H1 (cell line): ENCODE data around the gene TNFSF15. TPM values are rescaled to one million over a fixed set of nuclear protein-coding genes. Genes with fewer than 3 reads are reported as not detected.

ENCODE experiments used
- CTCF ChIA-PET: fragments of 300-600 bp; sonication (Branson Sonifier 250); formaldehyde crosslinking; loops from one replicate; lab custom pipeline; 2021; ENCODE audit not compliant: partially characterized antibody; lab: Charles Lee
- POLR2A ChIA-PET: fragments of 300-600 bp; sonication (Branson Sonifier 250); formaldehyde crosslinking; loops from one replicate; lab custom pipeline; 2021; ENCODE audit warnings: inconsistent platforms; ENCODE audit not compliant: partially characterized antibody; lab: Charles Lee
- DNase-seq, 2 experiments: peaks; one replicate each; pipeline versions ENCODE4 v3.0.0 to v3.0.0-alpha.2; 2010 to 2022; ENCODE audit warnings: low spot score in 2 of 2, low read depth in 1 of 2, mixed read lengths in 1 of 2
- FAIRE-seq: peaks from 2 replicates; lab custom pipeline; 2011; peaks lifted over from hg19 to GRCh38; lab: Jason Lieb, UNC
- H2AFZ ChIP-seq: 2 replicates; pipeline ENCODE4 v1.8.1; 2012; ENCODE audit warnings: low read length, inconsistent platforms
- H2AK5ac ChIP-seq: 2 replicates; pipeline ENCODE4 v1.6.1; 2013; ENCODE audit warnings: low read depth, low read length
- H2BK120ac ChIP-seq: replicated peaks from 2 replicates; pipeline ENCODE3; 2013; ENCODE audit warnings: low read depth, low read length, inconsistent platforms
- H2BK12ac ChIP-seq: 2 replicates; pipeline ENCODE4 v1.6.1; 2013; ENCODE audit warnings: low read depth, low read length
- H2BK15ac ChIP-seq: 2 replicates; pipeline ENCODE4 v1.6.1; 2013; ENCODE audit warnings: low read length
- H2BK20ac ChIP-seq: 2 replicates; pipeline ENCODE4 v1.6.1; 2013; ENCODE audit warnings: low read length
- H2BK5ac ChIP-seq: 2 replicates; pipeline ENCODE4 v1.6.1; 2013; ENCODE audit warnings: low read depth, low read length
- H3K14ac ChIP-seq: 2 replicates; pipeline ENCODE4 v1.6.1; 2013; ENCODE audit warnings: inconsistent platforms; ENCODE audit not compliant: insufficient read length
- H3K18ac ChIP-seq: 2 replicates; pipeline ENCODE4 v1.6.1; 2013; ENCODE audit warnings: low read length; ENCODE audit errors: extremely low read depth
- H3K23ac ChIP-seq: 2 replicates; pipeline ENCODE4 v1.6.1; 2013; ENCODE audit warnings: inconsistent platforms; ENCODE audit not compliant: insufficient read length
- H3K23me2 ChIP-seq: 2 replicates; pipeline ENCODE4 v1.6.1; 2013; ENCODE audit warnings: low read depth, low read length
- H3K27ac ChIP-seq: 2 replicates; pipeline ENCODE4 v1.6.1; 2011; ENCODE audit warnings: low read depth, low read length, inconsistent platforms
- H3K27me3 ChIP-seq, 4 experiments: replicated peaks in 1 of 4; 1 replicate in 1 of 4; 2 replicates in 3 of 4; pipeline versions ENCODE4 v1.6.1 to v1.8.1; 2011 to 2013; ENCODE audit warnings: low read length in 3 of 4, mild to moderate bottlenecking in 3 of 4, inconsistent platforms in 2 of 4, mixed read lengths in 2 of 4, moderate library complexity in 1 of 4; ENCODE audit not compliant: control insufficient read depth in 3 of 4, insufficient read depth in 3 of 4; ENCODE audit errors: extremely low read depth in 1 of 4
- H3K36me3 ChIP-seq, 4 experiments: 2 replicates each; pipeline versions ENCODE4 v1.6.1 to v1.8.1; 2011 to 2013; ENCODE audit warnings: mild to moderate bottlenecking in 4 of 4, low read length in 3 of 4, moderate library complexity in 2 of 4, control low read depth in 1 of 4, inconsistent platforms in 1 of 4; ENCODE audit not compliant: insufficient read depth in 4 of 4, control insufficient read depth in 2 of 4
- H3K4ac ChIP-seq: replicated peaks from 2 replicates; pipeline ENCODE3; 2013; ENCODE audit warnings: low read length, low read depth, mixed read lengths, inconsistent platforms; ENCODE audit not compliant: insufficient read length
- H3K4me1 ChIP-seq, 4 experiments: replicated peaks in 1 of 4; 1 replicate in 1 of 4; 2 replicates in 3 of 4; pipeline versions ENCODE4 v1.6.1 to v1.8.1; 2011 to 2013; ENCODE audit warnings: low read length in 3 of 4, inconsistent platforms in 2 of 4, mixed read lengths in 1 of 4; ENCODE audit not compliant: insufficient read depth in 4 of 4, control insufficient read depth in 3 of 4
- H3K4me2 ChIP-seq, 2 experiments: 2 replicates each; pipeline versions ENCODE4 v1.6.1 to v1.8.1; 2011 to 2013; ENCODE audit warnings: low read depth in 2 of 2, low read length in 2 of 2, control low read depth in 1 of 2, inconsistent platforms in 1 of 2, mild to moderate bottlenecking in 1 of 2; ENCODE audit not compliant: insufficient read depth in 1 of 2
- H3K4me3 ChIP-seq, 4 experiments: fragments of 200-600, 300-600 bp in 1 of 4; sonication (generic), shearing (Covaris generic), sonication (Bioruptor Twin) in 1 of 4; 2 replicates each; pipeline versions ENCODE4 v1.5.1 to v1.8.1; 2011 to 2016; ENCODE audit warnings: low read length in 4 of 4, low read depth in 3 of 4, control low read depth in 2 of 4, inconsistent platforms in 2 of 4, mild to moderate bottlenecking in 2 of 4, mixed read lengths in 1 of 4, moderate library complexity in 1 of 4; ENCODE audit not compliant: insufficient read depth in 2 of 4; ENCODE audit errors: extremely low read depth in 1 of 4
- H3K56ac ChIP-seq: replicated peaks from 2 replicates; pipeline ENCODE3; 2013; ENCODE audit warnings: low read depth, mild to moderate bottlenecking, mixed read lengths, low read length, inconsistent platforms; ENCODE audit not compliant: insufficient read length
- H3K79me1 ChIP-seq: 2 replicates; pipeline ENCODE4 v1.6.1; 2013; ENCODE audit warnings: low read depth, low read length, control low read depth
- H3K79me2 ChIP-seq, 2 experiments: 2 replicates each; pipeline versions ENCODE4 v1.6.1 to v1.8.1; 2012 to 2013; ENCODE audit warnings: low read length in 2 of 2, mild to moderate bottlenecking in 2 of 2, inconsistent platforms in 1 of 2; ENCODE audit not compliant: insufficient read depth in 2 of 2, control insufficient read depth in 1 of 2
- H3K9ac ChIP-seq, 4 experiments: replicated peaks in 1 of 4; 1 replicate in 1 of 4; 2 replicates in 3 of 4; pipeline versions ENCODE4 v1.6.1 to v1.8.1; 2011 to 2013; ENCODE audit warnings: low read depth in 3 of 4, low read length in 3 of 4, control low read depth in 2 of 4, mild to moderate bottlenecking in 2 of 4, moderate library complexity in 2 of 4, inconsistent platforms in 1 of 4; ENCODE audit errors: extremely low read depth in 1 of 4
- H3K9me3 ChIP-seq, 2 experiments: 2 replicates each; pipeline versions ENCODE4 v1.6.1 to v1.8.1; 2012 to 2013; ENCODE audit warnings: mild to moderate bottlenecking in 2 of 2, moderate library complexity in 2 of 2, control low read depth in 1 of 2, inconsistent platforms in 1 of 2, low read depth in 1 of 2, low read length in 1 of 2, mixed read lengths in 1 of 2; ENCODE audit not compliant: insufficient read depth in 2 of 2
- H4K20me1 ChIP-seq, 2 experiments: replicated peaks in 1 of 2; 2 replicates each; pipeline versions ENCODE3 to v1.8.1; 2011 to 2013; ENCODE audit warnings: inconsistent platforms in 2 of 2, low read length in 2 of 2, mild to moderate bottlenecking in 1 of 2; ENCODE audit not compliant: insufficient read depth in 2 of 2, control insufficient read depth in 1 of 2
- H4K5ac ChIP-seq: 2 replicates; pipeline ENCODE4 v1.6.1; 2013; ENCODE audit warnings: low read length, low read depth, mixed read lengths, inconsistent platforms; ENCODE audit not compliant: insufficient read length
- H4K8ac ChIP-seq: 2 replicates; pipeline ENCODE4 v1.8.0; 2013; ENCODE audit warnings: mild to moderate bottlenecking, moderate library complexity, low read length, inconsistent platforms; ENCODE audit not compliant: insufficient read depth; ENCODE audit errors: extremely low read depth
- H4K91ac ChIP-seq: replicated peaks from 2 replicates; pipeline ENCODE3; 2013; ENCODE audit warnings: low read length, mixed read lengths, inconsistent platforms; ENCODE audit not compliant: insufficient read length
- CBX5 ChIP-seq: fragments of 300-800, 300-1000 bp; sonication (generic); IDR thresholded peaks from 2 replicates; pipeline ENCODE4 v1.7.1; 2016; ENCODE audit warnings: antibody characterized with exemption, low read length, low read depth
- CHD1 ChIP-seq: IDR thresholded peaks from 2 replicates; pipeline ENCODE4 v1.6.1; 2012; ENCODE audit warnings: low read depth, low read length, improper control_type of control experiment
- EZH2 ChIP-seq: fragments of 200-600 bp; sonication (generic); IDR thresholded peaks from 2 replicates; pipeline ENCODE4 v1.7.1; 2012; ENCODE audit warnings: low read depth, mild to moderate bottlenecking, moderate library complexity, low read length, inconsistent platforms; ENCODE audit not compliant: severe bottlenecking
- JUND ChIP-seq: IDR thresholded peaks from 2 replicates; pipeline ENCODE4 v1.6.1; 2011; ENCODE audit warnings: mild to moderate bottlenecking, improper control_type of control experiment, low read length
- MAFK ChIP-seq: IDR thresholded peaks from 2 replicates; pipeline ENCODE4 v1.6.1; 2012; ENCODE audit warnings: low read depth, mild to moderate bottlenecking, improper control_type of control experiment, low read length
- SAP30 ChIP-seq: fragments of 300-600 bp; sonication (generic); IDR thresholded peaks from 2 replicates; pipeline ENCODE4 v1.7.1; 2012; ENCODE audit warnings: low read length, moderate library complexity, mild to moderate bottlenecking, inconsistent platforms; ENCODE audit not compliant: insufficient read depth, insufficient replicate concordance
- SIRT6 ChIP-seq: IDR thresholded peaks from one replicate; pipeline ENCODE4 v1.7.1; 2012; ENCODE audit warnings: low read length, inconsistent platforms
- ZNF274 ChIP-seq: IDR thresholded peaks from 2 replicates; pipeline ENCODE4 v1.7.0; 2012; ENCODE audit warnings: low read length, borderline replicate concordance; ENCODE audit errors: extremely low read depth
- WGBS, 2 experiments: shearing (Covaris generic) in 1 of 2; methylation state at CpG; one replicate each; pipeline versions ENCODE4 v1.1.6 to v1.1.7; 2013 to 2015; ENCODE audit warnings: low lambda C conversion rate in 2 of 2, mixed read lengths in 2 of 2, inconsistent platforms in 1 of 2, low coverage in 1 of 2, missing lambda C conversion rate in 1 of 2; ENCODE audit not compliant: insufficient replicate concordance in 2 of 2, insufficient coverage in 1 of 2, insufficient read length in 1 of 2; ENCODE audit errors: extremely low coverage in 1 of 2, missing lambda C conversion rate in 1 of 2; 5-methylcytosine and 5-hydroxymethylcytosine counted together
- polyA plus RNA-seq, 7 experiments: library from polyadenylated mRNA; depleted of rRNA in 3 of 7; stranded (reverse) in 5 of 7; unstranded in 2 of 7; fragments of >200 nt in 5 of 7; fragments of 200-250 nt in 2 of 7; gene quantifications; 1 replicate in 5 of 7; 2 replicates in 1 of 7; 4 replicates in 1 of 7; pipeline versions ENCODE4 v1.2.1 to v1.2.3, GENCODE V29; 2011 to 2013; ENCODE audit warnings: missing spikeins in 2 of 7, mixed read lengths in 2 of 7
- total RNA-seq: library from RNA; stranded (reverse); fragmentation: NEBNext Ultra II Directional; extraction: Animal tissue kit (Norgen Biotek cat#: 25700); gene quantifications from 2 replicates; pipeline ENCODE4 v1.2.1, GENCODE V29; 2021
- TF ChIP-seq, protein P1 (sequence below): IDR thresholded peaks from 2 replicates; pipeline ENCODE4 v1.6.1; 2012; ENCODE audit warnings: low read length, inconsistent platforms

The TNFSF15 gene
- total and polyA plus RNA-seq, 2 of the 8 experiments (the other 6 are each of a cell fraction or from before 2014, with no cell fraction given): 0.09 to 0.17 TPM

DNA sequence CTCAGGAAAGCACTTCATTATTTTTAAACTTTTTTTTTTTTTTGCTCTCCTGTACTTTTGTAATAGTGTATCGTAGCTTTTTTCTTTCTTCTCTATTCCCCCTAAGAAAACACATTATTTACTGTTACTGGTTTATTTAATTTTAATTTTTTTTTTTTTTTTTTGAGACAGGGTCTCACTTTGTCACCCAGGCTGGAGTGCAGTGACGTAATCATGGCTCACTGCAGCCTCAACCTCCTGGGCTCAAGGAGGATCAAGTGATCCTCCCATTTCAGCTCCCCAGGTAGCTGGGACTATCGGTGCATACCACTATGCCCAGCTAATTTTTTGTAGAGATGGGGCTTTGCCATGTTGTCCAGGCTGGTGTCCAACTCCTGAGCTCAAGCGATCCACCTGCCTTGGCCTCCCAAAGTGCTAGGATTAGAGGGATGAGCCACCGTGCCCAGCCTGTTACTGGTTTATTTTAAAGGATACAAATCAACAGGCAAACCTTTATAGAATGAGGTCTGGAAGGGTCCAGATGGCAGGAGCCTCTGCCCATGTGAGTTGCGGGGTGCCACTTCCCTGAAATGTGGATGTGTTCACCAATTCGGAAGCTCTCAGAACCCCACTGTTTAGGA, 49.0 kb upstream of the TNFSF15 start:
- no peak overlapping the region for H2BK20ac ChIP-seq
- no peak overlapping the region for H3K4me3 ChIP-seq
- H3K9me3 ChIP-seq: no peaks in the 10 kb centered on the region
- H4K91ac ChIP-seq: no peak overlapping the region
- no peak overlapping the region for H3K18ac ChIP-seq
- H3K27me3 ChIP-seq: no peaks in the 10 kb centered on the region
- H3K9ac ChIP-seq: no peak overlapping the region
- H3K4me2 ChIP-seq: no peak overlapping the region
- H3K56ac ChIP-seq: no peak overlapping the region
- no peak overlapping the region for H2BK12ac ChIP-seq
- H3K14ac ChIP-seq: no peak overlapping the region
- no peaks in the 10 kb centered on the region for H3K79me2 ChIP-seq
- ChIA-PET CTCF (interaction anchor here (2.1 kb wide), 1 partner anchor 174 kb away, joined by 5 read pairs; no protein-coding TSS in a partner anchor), POLR2A (no interaction called here)
- no peak for FAIRE-seq
- no peaks in the 10 kb centered on the region for H3K23me2 ChIP-seq
- no peak for TF ChIP-seq SIRT6
- TF ChIP-seq CBX5: no peak
- TF ChIP-seq MAFK: no peak
- TF ChIP-seq EZH2: no peak
- no peak for TF ChIP-seq ZNF274
- no peak for TF ChIP-seq SAP30
- TF ChIP-seq CHD1: no peak
- TF ChIP-seq JUND: no peak
- TF ChIP-seq, protein P1, sequence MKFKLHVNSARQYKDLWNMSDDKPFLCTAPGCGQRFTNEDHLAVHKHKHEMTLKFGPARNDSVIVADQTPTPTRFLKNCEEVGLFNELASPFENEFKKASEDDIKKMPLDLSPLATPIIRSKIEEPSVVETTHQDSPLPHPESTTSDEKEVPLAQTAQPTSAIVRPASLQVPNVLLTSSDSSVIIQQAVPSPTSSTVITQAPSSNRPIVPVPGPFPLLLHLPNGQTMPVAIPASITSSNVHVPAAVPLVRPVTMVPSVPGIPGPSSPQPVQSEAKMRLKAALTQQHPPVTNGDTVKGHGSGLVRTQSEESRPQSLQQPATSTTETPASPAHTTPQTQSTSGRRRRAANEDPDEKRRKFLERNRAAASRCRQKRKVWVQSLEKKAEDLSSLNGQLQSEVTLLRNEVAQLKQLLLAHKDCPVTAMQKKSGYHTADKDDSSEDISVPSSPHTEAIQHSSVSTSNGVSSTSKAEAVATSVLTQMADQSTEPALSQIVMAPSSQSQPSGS: no peak
- WGBS, 2 experiments: 89% methylated on average over 5 of the region's 7 CpGs; no CpG with 5 or more reads in 1 of the 2 experiments
- no peak overlapping the region for H2BK15ac ChIP-seq
- H4K20me1 ChIP-seq: no peaks in the 10 kb centered on the region
- no peak overlapping the region for H2AK5ac ChIP-seq
- H4K8ac ChIP-seq: no peak overlapping the region
- no peak overlapping the region for H4K5ac ChIP-seq
- DNase-seq: no peak
- no peak overlapping the region for H2BK120ac ChIP-seq
- no peak overlapping the region for H2BK5ac ChIP-seq
- H3K79me1 ChIP-seq: no peaks in the 10 kb centered on the region
- no peak overlapping the region for H3K4ac ChIP-seq
- no peaks in the 10 kb centered on the region for H3K36me3 ChIP-seq
- no peak overlapping the region for H3K23ac ChIP-seq
- H3K27ac ChIP-seq: no peak overlapping the region
- H3K4me1 ChIP-seq: no peaks in the 10 kb centered on the region; a peak in 1 of 7 replicates
- no peak overlapping the region for H2AFZ ChIP-seq
